IPS-NIHi7 (cell line): ENCODE measurements around the gene DUS2.
A peak's percentile ranks its signal among the peaks of the same experiment; 100 is the strongest.
"Not testable (repeated sequence)": the region's sequence is repeated elsewhere in the genome, so short reads cannot be mapped to it uniquely, and the experiment has no call there.

ENCODE experiments used
- DNase-seq: peaks from one replicate; pipeline ENCODE4 v3.0.0; 2012; ENCODE audit warnings: mixed read lengths; ENCODE audit errors: extremely low spot score

The DUS2 gene

GRCh38 chr16:67998779-67999688, 24.1 kb upstream of the DUS2 start, which contains the start of gene DPEP2:
TSS of gene DPEP2 (minus strand) at chr16:67999484. CDS start at chr16:67993212, 6,272 bp downstream.
- not testable (repeated sequence) for DNase-seq

DNA sequence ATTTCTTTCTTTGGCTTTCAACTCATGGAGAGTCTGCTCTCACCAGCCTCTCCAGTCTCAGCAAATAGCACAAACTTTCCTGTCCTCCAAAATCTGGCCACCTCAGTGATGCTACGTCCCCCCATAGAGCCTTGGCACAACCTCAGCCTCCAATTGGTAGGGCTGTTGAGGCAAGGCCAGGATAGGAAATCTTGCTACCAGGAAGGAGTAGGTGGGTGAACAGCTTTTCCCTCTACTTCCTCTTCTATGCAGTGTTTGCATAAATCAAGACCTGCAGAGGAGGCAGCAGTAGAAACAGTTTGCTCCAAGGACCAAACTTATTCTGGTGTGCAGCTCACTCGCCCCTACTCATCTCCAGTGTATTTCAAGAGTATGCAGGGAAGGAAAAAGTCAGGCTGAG, 23.1 kb upstream of the DUS2 start:
- no peak for DNase-seq

DNA sequence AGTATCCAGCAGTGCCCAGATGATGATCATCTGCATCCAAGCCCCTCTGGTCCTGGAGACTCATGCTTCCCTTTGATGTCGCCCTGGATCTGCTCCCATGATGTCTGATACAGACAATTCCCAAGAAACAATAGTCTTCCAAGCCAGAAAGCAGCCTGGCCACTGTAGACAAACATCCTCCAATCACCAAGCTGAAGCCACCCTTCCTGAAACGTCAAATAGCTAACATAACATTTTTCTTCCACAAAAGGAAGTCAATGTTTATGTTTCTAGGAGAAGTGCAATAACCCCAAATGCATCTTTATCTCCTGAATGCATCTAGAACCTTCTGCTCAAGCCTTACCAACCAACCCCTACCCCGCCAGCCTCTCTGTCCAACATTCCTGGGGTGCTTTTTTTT, 22.6 kb upstream of the DUS2 start:
- no peak for DNase-seq

GRCh38 chr16:68003031-68003430, 20.1 kb upstream of the DUS2 start:
- DNase-seq: no peak

DNA sequence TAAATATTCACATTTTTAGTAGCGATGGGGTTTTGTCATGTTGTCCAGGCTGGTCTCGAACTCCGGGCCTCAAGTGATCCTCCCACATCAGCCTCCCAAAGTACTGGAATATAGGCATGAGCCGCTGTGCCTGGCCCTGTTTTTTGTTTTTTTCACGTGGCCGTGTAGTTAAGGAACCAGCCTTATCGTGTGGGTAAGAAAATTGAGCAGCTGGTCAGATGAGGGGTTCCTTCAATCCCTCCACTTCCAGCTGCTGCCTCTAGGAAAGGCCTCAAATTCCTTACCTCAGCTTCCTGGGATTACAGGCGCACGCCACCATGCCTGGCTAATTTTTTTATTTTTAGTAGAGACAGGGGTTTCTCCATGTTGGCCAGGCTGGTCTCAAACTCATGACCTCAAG, 17.9 kb upstream of the DUS2 start:
- no peak for DNase-seq

DNA sequence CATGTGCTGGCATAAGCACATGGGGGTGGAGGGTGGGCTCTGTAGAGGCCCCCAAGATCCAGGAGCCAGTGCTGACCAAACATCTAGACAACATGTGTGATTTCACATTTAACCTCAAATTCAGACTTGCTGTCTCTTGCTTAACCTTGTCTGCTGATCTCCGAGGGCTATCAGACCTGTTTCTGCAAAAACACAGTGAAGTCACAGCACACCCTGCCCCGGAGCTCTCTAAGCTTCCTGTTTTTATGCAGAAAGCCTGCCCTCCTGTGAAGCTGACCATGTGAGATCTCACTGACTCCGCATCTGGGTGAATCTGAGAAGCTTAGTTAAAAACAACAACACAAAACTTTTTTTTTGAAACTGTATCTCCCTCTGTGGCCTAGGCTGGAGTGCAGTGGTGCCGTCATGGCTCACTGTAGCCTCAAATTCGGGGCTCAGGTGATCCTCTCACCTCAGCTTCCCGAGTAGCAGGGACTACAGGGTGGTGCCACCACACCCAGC, 17.2 kb upstream of the DUS2 start:
- peak; percentile 32 for DNase-seq

- DNase-seq: peak; percentile 49
These were observed 13.8 kb upstream of the DUS2 start for GRCh38 chr16:68009157-68009735.

DNA sequence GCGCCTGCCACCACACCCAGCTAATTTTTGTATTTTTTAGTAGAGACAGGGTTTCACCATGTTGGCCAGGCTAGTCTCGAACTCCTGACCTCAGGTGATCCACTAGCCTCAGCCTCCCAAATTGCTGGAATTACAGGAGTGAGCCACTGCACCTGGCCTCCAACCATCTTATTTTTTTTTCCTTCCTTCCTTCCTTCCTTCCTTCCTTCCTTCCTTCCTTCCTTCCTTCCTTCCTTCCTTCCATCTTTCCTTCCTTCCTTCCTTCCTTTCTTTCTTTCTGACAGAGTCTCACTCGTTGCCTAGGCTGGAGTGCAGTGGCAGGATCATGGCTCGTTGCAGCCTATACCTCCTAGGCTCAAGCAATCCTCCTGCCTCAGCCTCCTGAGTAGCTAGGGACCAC, 13.2 kb upstream of the DUS2 start:
- DNase-seq: not testable (repeated sequence)

DNA sequence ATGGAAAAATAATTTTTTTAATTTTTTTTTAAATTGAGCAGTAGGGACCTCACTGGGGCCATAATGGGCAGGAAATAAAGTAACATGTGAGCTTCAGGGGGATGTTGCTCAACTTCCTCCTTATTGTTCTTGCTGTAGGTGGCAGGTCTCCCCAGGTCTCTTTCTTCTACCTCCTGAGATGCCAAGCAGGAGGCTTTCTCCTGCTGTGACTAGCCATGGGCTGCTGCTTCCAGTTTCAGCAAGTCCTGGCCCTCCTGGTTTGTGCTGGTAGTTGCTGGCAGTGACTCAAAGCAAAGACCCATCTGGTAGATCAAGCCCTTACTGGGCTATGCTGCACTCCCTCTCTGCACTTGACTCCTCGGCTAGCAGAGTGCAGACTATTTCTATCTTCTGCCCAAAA, 9.6 kb upstream of the DUS2 start:
- no peak for DNase-seq

DNA sequence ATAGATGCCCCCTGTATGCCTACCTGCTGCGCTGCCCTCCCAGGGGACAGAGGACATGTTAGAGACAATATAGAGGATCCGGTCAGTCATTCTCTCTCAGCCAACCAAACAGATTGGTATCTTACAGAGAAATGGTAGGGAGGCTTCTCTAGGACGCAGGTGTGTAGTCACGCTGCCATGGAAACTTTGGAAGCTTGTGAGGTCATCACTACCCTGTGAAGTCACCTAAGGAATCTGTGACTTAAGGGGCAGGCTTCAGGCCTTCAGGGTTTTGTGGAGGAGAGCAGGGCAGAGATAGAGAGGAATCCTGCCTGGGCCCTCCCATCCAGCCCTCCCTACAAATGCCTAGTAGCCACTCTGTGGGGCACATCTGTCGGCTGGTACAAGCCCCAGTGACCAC, 7.4 kb upstream of the DUS2 start, which contains the start of gene DPEP2NB:
DPEP2NB (minus strand) TSS at position 231 of the 400 bp plus-strand sequence; CDS start at position 90, 141 bp downstream.
- no peak for DNase-seq

DNA sequence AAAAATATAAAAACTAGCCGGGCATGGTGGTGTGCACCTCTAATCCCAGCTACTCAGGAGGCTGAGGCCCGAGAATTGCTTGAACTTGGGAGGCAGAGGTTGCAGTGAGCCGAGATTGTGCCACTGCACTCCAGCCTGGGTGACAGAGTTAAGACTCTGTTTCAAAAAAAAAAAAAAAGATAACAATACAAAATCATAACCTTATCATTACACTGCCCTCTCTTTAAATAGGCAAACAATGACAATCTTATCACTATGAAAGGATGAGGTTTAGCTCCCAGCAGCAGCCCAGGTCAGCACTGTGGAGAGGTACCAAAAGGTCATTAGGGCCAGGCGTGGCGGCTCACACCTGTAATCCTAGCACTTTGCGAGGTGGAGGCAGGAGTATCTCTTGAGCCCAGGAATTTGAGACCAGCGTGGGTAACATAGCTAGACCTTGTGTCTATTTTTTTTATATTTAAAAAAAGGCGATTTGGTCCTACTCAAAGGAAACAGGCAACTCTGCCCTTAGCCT, 3.9 kb upstream of the DUS2 start:
- DNase-seq: no peak

DNA sequence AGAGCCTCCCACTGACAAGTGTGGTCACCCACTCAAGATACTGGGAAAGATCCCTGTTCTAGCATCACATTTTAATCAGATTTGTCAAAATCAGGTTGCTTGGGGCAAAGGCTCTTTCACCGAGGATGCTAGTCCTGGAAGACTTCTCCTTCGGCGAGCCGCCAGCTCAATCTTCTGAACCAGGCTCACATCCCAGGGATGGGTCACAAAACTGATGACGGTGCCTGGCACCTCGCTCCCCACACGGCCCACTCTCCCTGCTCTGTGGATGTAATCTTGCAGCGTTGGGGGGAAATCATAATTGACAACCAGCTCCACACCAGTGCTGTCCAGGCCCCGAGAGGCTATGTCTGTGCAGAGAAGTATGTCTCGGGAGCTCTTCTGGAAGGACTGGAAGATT, 1.6 kb upstream of the DUS2 start:
- DNase-seq: no peak

GRCh38 chr16:68022278-68022727, 781 bp upstream of the DUS2 start:
- no peak for DNase-seq

DNA sequence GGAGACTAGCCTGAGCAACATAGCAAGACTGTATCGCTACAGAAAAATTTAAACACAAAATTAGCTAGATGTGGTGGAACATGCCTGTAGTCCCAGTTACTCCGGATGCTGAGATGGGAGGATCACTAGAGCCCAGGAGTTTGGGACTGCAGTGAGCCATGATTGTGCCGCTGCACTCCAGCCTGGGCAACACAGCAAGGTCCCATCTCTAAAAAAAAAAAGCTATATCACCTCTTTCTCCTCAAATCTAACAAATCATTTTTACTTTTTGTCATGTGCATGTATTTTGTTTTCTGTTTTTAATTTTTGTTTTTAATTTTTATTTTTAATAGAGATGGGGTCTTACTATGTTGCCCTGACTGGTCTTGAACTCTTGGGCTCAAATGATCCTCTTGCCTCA, 5.9 kb downstream of the DUS2 start:
- DNase-seq: no peak

DNA sequence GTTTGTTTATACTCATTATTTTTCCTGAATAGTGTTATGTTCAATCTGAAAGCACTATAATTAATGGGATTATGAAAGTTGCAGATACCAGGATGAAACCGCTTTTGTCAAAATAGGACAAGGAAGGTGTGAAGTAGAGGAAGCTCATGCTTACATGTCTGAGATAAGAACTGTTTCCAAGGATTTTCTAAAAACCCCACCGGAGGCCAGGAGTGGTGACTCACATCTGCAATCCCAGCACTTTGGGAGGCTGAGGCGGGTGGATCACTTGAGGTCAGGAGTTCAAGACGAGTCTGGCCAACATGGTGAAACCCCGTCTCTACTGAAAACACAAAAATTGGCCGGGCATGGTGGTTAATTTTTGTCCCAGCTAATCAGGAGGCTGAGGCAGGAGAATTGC, 7.0 kb downstream of the DUS2 start:
- not testable (repeated sequence) for DNase-seq

GRCh38 chr16:68031951-68032350, 8.9 kb downstream of the DUS2 start:
- DNase-seq: no peak

- no peak for DNase-seq
These were observed 10.0 kb downstream of the DUS2 start for GRCh38 chr16:68033101-68033500.

GRCh38 chr16:68035227-68035626, 12.1 kb downstream of the DUS2 start:
- no peak for DNase-seq

- DNase-seq: no peak
These were observed 14.9 kb downstream of the DUS2 start for GRCh38 chr16:68037841-68038597.

- peak; percentile 96 for DNase-seq
These were observed 17.6 kb downstream of the DUS2 start for GRCh38 chr16:68040506-68041288.

DNA sequence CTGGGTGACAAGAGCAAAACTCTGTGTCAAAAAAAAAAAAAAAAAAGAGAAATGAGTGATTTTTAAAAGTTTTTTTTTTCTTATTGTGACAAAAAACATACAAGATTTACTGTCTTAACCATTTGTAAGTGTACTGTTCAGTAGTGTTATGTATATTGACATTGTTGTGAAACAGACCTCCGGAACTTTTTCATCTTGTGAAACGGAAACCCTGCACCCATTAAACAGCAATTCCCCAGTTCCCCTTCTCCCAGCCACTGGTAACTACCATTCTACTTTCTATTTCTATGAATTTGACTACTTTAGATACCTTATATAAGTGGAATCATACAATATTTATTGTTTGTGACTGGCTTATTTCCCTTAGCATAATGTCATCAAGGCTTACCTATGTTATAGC, 18.7 kb downstream of the DUS2 start:
- DNase-seq: no peak
